ENCODE results near the gene TNIK. TPM values are rescaled to one million over a fixed set of nuclear protein-coding genes. Genes with fewer than 3 reads are reported as not detected.
A peak's percentile ranks its signal among the peaks of the same experiment; 100 is the strongest.
"Not testable (repeated sequence)": the region's sequence is repeated elsewhere in the genome, so short reads cannot be mapped to it uniquely, and the experiment has no call there.

The TNIK gene
- total RNA-seq, 2 donors from 2014 or later = 13.6 to 16.0 TPM

- DNase-seq (no peak), ATAC-seq (no peak)
- intact Hi-C loops (cut with DNase I) = no loop called here
Observed at GRCh38 chr3:171376596-171376947, 83.6 kb downstream of the TNIK start.

- no peak for DNase-seq
- ATAC-seq = peak in 1 of 2 donors; percentile 72
- intact Hi-C loops (cut with DNase I) = no loop called here
Observed at GRCh38 chr3:171375666-171376595, 84.3 kb downstream of the TNIK start.

DNA sequence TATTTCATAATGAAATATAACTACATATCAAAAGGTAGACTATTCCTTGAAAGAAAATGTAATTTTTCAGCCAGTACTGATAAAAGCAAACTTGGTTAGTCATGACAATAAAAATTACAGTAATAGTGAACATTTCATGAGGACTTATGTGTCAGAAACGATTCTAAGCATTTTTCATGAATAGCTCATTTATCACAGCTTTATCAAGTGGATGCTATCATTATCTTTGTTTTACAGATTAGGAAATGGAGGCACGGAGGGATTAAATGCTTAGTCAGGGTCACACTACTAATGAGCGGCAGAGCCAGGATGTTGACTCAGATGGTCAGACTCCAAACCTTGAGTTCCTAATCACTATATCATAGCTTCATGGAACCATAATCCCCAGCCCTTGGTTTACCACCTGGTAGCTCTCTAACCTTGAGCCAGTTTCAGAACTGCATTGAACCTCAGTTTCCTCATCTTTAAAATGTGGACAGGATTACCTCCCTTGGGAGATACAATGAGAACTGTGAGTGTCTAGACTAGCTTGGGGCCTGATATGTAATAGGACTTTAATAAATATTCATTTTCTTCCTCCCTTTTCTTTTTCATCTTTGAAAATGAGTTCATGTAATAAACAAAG lies 85.4 kb downstream of the TNIK start:
- no peak for DNase-seq
- intact Hi-C loops (cut with DNase I) = no loop called here
- peak in 1 of 2 donors; percentile 74 for ATAC-seq

DNA sequence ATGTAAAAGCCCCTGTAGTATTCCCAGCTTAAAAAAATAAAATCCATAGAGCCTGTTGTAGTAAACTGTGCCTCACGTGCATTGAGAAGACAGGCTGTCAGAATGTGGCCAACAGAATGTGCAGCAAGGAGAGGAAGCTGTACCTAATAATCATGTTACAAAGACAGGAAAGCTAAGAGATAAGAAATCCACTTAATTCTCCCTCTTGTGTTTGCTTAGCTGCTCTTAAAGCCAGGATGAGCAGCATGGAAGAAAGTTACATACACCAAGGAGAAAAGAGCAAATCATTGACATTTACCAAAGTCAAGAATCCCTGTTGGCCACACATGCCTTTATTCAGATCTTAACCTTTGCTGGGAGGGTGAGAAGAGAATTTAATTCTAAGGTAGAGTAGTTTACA lies 85.9 kb downstream of the TNIK start:
- intact Hi-C loops (cut with DNase I) = no loop called here
- ATAC-seq = no peak
- no peak for DNase-seq

GRCh38 chr3:171373711-171374110 lies 86.5 kb downstream of the TNIK start:
- intact Hi-C loops (cut with DNase I) = no loop called here
- ATAC-seq (no peak), DNase-seq (no peak)

GRCh38 chr3:171372694-171373093 lies 87.5 kb downstream of the TNIK start:
- ATAC-seq (no peak), DNase-seq (no peak)
- intact Hi-C loops (cut with DNase I) = no loop called here

DNA sequence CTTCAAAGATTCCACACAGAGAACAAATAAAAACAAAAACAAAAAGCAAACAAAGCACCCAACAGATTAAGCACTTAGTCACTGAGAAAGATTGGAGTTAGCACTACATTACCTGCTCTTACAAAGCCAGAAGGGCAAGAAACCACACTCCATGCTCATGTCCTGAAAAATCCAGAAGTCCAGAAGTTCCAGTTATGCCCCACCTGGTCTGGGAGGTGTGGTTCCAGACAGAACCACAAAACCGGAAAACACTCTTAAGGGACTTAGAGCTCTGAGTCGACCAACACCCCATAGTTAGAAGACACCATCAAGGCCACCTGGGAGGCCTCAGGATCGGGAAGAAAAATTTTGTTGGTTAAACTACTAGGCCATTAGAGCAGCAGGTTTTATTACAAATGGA lies 88.9 kb downstream of the TNIK start:
- intact Hi-C loops (cut with DNase I) = no loop called here
- ATAC-seq (no peak), DNase-seq (no peak)

DNA sequence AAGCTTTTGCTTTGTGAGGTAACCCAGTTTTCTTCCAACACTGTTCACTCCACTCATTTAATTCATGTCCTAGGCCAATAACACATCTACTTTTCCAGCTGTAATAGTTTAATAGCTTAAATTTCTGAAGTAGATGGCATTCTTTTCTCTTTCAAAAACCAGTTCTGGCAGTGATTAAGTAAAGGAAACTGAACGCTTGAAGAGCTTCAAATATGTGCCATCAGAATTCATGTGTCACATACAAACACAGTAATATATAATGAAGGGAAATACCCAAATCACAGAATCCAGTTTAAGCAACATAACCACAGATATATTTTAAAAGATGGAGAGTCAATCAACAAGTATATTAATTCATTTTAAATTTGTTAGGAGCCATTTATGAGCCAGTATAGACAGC lies 91.0 kb downstream of the TNIK start:
- no peak for DNase-seq
- no peak for ATAC-seq
- intact Hi-C loops (cut with DNase I) = no loop called here

- ATAC-seq; intact Hi-C loops (cut with DNase I); DNase-seq: not testable (repeated sequence)
Observed at GRCh38 chr3:171366738-171367137, 93.5 kb downstream of the TNIK start.

DNA sequence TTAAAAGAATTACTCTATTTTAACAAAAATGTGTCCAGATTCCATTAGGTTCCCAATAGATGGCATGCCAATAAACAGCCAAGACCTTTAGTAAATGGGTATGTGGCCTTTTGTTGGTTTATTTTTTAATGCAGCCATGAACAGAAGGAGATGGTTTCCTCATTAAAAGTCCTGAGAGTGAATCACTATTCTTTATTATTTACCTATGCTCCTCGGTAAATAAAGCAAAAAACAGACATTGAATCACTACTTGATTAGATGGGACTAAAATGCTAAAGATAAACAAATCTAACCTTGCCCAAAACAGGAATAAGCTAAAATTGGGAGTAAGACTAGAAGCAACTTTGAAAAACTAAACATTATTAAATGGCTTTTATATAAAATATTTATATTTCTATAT lies 94.2 kb downstream of the TNIK start:
- ATAC-seq = no peak
- intact Hi-C loops (cut with DNase I) = no loop called here
- DNase-seq = no peak

DNA sequence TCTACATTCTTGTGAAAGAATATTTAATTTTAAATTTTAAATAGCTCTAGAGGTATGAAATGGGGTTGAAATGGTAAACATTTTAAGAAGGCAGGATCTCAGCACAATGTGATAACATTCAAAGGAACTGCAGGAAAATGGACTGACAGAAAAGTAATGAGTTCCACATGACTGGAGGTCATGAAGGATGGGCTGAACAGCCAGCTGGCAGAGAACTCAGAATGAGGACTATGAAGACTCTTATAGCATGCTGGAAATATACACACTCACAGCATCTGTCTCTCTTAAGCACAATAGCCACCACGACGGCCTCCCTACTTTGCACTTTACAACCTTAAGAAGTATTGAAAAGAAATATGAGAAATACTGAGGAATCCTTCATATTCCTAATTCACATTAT lies 94.7 kb downstream of the TNIK start:
- ATAC-seq = no peak
- no peak for DNase-seq
- intact Hi-C loops (cut with DNase I) = no loop called here

DNA sequence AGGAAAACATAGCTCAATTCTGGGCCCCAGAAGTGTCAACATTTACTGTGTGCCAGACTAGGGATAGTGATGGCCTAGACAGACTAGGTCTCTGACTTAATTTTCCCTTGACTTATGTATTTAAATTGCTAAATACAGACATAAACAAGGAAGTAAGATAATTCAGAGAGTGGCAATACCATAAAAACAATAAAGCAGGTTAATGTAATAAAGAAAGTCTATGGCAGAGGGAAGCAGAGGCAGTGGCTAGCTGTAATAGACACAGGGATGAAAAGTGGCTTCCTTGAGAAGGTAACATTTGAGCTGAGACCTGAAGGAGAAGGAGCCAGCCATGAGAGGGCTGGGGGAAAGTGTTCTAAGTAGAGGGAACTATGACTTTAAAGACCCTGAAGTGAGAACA lies 95.7 kb downstream of the TNIK start:
- ATAC-seq (no peak), DNase-seq (no peak)
- intact Hi-C loops (cut with DNase I) = no loop called here

GRCh38 chr3:171363202-171363601 lies 97.0 kb downstream of the TNIK start:
- no peak for DNase-seq
- ATAC-seq = no peak
- intact Hi-C loops (cut with DNase I) = no loop called here

DNA sequence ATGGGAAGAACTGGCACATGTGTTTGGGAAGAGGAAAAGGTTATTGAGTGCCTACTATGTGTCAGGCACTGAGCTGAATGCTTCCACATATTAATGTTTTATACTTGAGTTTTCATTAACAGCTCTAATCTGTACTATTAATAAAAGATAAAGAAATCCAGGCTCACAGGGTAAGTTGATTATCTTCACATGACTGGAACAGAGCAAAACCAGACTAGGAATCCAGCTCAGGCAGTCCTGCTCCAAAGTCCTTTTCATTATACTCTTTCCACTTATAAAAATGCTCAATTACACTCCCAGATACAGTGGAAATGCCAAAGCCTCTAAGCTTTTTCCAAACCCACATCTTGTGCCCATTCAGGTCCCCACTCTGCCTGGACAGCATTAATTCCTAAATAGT lies 97.6 kb downstream of the TNIK start:
- no peak for ATAC-seq
- DNase-seq = no peak
- intact Hi-C loops (cut with DNase I) = no loop called here

- DNase-seq (no peak), ATAC-seq (no peak)
- intact Hi-C loops (cut with DNase I) = no loop called here
Observed at GRCh38 chr3:171358881-171359198, 101.4 kb downstream of the TNIK start.

DNA sequence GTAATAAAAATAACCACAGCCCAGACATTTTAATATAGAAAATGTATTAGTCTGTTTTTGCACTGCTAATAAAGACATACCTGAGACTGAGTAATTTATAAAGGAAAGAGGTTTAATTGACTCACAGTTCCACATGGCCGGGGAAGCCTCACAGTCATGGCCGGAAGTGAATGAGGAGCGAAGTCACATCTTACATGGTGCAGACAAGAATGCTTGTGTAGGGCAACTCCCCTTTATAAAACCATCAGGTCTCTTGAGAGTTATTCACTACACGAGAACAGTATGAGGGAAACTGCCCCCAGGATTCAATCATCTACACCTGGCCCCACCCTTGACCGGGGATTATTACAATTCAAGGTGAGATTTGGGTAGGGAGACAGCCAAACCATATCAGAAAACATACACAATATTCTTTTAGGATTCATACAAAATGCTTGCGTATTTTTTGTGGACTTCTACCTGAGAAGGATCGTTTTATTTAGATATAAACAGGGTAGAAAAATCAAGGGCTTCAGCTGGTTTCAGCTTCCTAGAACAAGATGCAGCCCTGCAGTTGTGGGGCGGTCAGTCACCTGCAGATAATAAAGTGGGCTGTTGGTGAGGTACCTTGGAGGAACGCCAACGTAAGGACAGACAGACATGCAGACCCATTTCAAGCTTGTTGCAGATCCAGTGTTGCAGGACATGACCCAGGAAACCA lies 101.9 kb downstream of the TNIK start:
- intact Hi-C loops (cut with DNase I) = no loop called here
- ATAC-seq (no peak), DNase-seq (no peak)

GRCh38 chr3:171357721-171358120 lies 102.5 kb downstream of the TNIK start:
- ATAC-seq = no peak

DNA sequence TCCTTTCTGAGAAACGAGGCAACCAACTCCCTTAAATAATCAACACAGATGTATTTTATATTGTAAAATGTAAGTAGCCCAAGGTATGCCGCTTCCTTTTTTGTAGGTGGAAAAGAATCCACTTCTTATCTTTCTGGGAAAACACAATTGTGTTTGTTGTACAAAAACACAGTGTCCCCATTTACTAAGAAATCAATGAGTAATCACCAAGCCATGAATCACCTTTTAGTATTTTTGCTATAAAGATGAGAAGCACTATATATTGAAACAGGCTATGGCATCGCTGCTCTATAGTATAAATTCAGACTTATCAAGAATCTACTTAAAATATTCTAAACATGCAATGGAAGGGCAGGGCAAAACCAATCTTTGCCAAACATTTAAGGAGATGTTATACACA lies 104.0 kb downstream of the TNIK start:
- ATAC-seq (no peak), DNase-seq (no peak)
- intact Hi-C loops (cut with DNase I) = no loop called here

More at GRCh38 chr3:171357721-171358120, 102.5 kb downstream of the TNIK start:
- intact Hi-C loops (cut with DNase I) = no loop called here
- no peak for DNase-seq

DNA sequence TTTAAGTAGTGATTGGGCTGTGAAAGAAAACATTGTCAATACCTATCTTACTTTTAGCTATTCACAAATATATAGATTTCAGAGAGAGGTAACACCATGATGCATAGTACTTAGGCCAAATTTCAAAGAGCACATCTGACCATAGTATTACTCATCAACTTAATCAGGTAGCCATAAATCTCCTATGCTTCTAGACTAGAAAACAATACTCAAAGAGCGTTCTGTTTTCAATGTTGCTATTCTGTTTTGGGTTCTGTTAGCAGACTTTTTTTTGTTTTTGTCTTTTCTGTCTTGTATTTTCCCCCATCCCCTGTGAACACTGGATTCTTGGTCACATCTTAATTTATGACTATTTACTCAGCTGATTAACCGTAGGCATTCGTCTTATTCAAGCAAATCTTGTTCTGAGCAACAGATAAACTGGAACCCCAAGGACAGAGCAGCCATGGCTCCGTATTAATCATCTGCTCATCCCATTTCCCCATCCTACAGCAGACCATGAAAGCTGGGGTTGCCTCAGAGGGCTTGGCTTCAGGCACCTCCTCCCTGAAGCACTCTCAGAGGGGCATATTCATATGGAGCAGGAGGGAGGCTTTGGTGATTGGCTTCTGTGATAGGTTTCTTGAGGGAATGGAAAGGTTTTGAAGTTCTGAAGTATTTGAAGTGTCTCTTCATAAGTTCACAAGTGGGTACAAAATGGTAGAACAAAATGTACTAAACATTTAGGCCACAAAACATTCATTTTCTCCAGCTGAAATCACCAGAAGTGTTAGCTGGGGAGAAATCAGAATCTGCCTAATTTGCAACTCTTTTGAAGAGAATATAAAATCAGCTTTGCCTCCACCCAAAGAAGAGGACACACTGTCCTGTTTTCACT lies 105.3 kb downstream of the TNIK start:
- no peak for ATAC-seq
- intact Hi-C loops (cut with DNase I) = no loop called here
- no peak for DNase-seq
